Adrenal gland (tissue), 5 donors: ENCODE results near the gene TRIM68.

Experiments used
- CTCF ChIP-seq, 6 experiments: fragments of 450-650 bp in 4 of 6; fragments of 200-600 bp in 2 of 6; sonication (generic) in 1 of 6; IDR thresholded peaks; 1 replicate in 5 of 6; 2 replicates in 1 of 6; pipeline versions ENCODE4 v1.5.1 to v1.8.0; 2016 to 2021; ENCODE audit warnings: antibody characterized with exemption in 6 of 6, mild to moderate bottlenecking in 2 of 6, moderate library complexity in 1 of 6
- POLR2A ChIP-seq, 2 donors: fragments of 450-650 bp; IDR thresholded peaks; one replicate each; pipeline ENCODE4 v1.6.1; 2017; ENCODE audit warnings: antibody characterized with exemption in 2 of 2, mild to moderate bottlenecking in 2 of 2, moderate library complexity in 1 of 2
- donor health status: DM: no; HTN: no; CAD: no.

DNA sequence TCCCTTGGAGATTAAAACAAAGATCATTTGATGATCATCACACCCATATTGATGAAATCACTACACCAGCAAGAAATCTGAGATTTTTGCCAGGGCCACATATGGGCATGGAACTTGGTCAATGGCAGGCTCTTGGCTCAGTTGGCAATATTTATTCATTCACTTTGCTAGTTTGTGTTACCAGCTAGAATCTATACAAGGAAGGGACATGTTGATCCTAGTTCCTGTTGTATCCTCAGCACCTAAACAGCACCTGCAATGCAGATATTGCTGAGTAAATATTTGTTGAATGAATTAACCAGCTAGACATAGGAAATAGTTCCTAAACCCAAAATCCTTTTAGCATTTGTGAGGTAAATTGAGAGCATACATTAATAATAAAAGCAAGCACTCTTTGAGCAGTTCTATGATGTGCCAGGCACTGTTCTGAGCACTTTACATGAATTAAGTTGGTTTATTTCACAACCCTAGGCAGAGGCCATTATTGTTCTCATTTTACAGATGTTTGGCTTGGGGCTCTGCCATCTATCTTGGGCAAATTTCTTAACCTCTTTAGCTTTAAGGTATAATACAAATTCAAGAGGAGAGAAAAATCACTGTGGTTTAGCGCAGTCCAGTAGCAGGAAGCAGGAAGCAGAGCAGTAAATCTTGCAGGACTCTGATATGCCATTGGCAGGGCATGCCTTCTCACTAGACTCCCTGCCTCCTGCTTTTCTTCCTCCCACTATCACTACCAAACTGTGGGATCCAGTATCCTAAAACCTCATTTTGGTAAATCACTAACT is 1.6 kb downstream of the TRIM68 start:
- TF ChIP-seq CTCF (IDR thresholded peaks at IDR 0.05) (no peak), POLR2A (IDR thresholded peaks at IDR 0.05) (no peak)
